HG02759 (cell line): Measurements from ENCODE around the gene IPO4.
"Not testable (repeated sequence)": the region's sequence is repeated elsewhere in the genome, so short reads cannot be mapped to it uniquely, and the experiment has no call there.

Source experiments
- ATAC-seq: cut with Tn5 transposase; IDR thresholded peaks from one replicate; pipeline ENCODE4 v1.9.1; 2021; ENCODE audit warnings: mild to moderate bottlenecking, moderate library complexity; ENCODE audit not compliant: unreplicated experiment

The IPO4 gene

DNA sequence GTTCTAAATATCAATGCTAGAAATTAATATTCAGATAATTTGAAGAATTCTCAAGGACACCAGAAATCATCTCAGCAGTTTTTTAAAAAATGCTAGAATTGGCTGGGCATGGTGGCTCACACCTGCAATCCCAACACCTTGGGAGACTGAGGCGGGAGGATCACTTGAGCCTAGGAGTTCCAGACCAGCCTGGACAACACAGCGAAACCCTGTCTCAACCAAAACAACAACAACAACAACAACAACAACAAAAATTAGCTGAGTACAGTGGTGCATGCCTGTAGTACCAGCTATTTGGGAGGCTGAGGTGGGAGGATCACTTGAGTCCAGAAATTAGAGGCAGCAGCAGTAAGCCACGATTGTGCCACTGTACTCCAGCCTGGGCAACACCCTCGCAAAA, 30.5 kb upstream of the IPO4 start:
- no peak for ATAC-seq

GRCh38 chr14:24216876-24217275, 28.3 kb upstream of the IPO4 start:
- not testable (repeated sequence) for ATAC-seq

DNA sequence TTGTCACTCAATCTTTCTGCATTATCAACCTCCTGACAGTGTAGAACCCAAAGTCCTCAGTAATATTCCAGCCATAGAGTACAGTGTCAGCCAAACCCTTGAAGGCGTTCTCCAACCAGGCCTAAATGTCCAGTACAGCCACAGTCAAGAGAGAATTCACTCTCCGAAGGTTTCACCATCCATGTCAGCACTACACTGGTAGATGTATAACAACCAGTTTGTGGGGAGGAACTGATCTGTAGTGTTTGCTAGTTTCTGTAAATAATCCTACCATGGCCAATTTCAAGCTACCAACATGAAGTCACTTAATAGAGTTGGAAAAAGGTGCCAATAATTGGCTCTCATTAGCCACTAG, 27.7 kb upstream of the IPO4 start:
- ATAC-seq = no peak

DNA sequence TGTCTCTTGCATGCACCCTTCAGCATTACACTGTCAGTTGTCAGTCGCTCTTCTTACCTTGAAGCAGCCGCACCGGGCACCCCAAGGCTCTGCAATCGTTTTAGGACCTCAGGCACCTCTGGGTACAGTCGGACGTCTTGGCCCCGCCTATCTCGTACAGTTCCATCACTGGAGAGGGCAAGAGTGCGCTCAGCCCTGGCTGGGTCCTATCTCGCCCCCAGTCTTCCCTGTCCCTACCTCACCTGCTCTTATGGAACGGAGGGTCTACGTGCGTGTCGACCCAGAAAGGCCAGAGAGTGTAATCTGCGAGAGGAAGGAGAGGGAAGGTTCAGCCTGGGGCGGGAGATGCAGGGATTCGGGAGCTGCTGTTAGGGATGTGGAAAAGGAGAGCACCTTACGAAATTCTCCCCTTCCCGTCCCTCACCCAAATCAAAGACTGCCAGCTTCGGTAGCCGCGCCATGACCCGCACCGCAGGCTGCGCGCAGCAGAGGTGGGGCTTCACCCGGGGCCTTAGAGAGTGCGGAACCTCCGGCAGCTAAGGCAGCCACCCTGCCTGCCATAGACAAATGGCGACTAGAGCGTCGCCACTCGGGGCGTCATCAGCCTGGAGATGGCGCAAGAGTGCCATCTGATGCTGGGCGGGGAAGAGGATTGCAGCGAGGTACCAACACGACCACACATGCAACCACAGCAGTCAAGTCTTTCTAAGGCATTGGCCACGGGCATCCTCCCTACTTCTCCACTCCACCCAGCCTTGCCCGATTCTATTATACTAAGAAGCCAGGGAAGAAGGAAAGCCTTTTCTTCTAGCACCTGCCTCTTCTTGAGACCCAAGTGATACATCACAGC, 27.1 kb upstream of the IPO4 start, which contains the start of gene MDP1:
Gene MDP1 (minus strand): TSS at position 572 of the 850 bp plus-strand sequence. CDS start 111 bp downstream, at position 461.
- peak; percentile 72 for ATAC-seq

DNA sequence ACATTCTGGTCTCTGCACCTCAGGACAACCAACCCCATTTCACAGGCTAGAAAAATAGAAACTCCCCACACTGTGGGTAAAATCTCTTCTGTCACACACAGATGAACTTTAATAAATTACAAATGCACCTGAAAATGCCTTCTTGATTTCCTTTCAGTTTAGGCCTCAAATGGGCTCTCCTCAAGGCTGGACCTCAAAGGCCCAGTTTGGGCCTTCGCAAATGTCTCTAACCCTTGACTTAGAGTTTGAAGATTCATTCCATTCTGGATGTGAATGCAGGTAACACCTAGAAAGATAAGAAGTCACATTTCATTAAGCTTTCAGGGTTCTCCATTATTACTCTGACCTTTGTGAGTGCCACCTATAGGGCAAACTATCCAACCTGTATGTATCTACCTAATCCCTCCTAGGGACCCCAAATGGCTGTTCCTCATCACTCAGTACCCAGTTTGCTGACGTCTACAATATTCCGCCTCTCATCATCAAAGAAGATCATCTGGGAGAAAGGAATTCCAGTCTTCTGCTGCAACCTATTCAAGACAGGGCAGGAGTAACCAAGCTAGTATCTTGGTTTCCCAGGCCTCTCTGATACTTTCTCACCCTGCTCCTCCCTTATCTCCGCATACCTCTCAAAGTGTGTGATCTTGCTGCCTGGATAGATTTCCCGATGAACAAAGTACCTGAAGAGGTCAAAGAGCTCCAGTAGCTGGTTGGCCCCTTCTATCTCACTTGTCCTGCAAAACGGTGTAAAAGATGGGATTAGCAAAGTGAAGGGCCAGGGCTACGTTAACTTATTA, 25.4 kb upstream of the IPO4 start:
- no peak for ATAC-seq

- peak; percentile 80 for ATAC-seq
These were observed 24.6 kb upstream of the IPO4 start, which contains the start of gene CHMP4A for GRCh38 chr14:24212924-24213865. CHMP4A (minus strand) TSS chr14:24213488; CDS start chr14:24213439, 49 bp downstream.

DNA sequence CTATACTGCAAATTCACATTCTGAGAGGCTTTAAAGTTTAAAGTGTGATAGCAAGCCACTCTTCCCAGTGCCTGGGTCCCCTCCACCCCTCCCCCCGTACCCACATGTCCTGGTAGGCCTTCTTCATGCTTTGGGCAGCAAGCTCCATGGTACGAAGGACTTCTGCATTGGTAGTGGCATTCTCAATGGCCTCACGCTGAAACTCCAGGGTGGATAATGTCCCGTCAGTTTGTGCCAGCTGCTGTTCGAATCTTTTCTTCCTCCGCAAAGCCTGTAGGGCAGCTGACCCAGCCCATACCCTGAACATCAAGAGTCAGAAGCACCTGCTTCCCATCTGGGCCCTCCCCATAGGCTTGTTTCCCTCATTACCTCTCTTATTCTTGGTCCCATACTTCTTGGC, 22.7 kb upstream of the IPO4 start:
- no peak for ATAC-seq

DNA sequence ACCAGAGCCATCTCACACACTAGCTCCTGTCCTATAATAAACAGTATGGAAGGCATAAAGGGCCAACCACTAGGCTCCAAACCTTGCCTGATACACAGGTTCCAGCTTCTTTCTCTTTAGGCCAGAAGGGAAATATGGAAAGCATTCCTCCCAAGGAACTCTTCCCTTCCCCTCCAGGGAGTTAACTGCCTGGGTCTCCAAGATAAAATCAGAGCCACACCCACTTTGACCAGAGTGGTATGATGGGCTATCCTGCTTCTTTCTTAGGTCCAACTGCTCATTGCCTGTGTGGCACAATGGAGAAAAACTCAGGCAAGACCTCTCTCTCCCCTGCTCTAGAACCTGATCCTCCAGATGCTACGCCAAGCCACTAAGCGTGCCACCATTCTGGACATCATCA, 19.0 kb upstream of the IPO4 start:
- ATAC-seq = no peak

GRCh38 chr14:24207104-24207551, 18.5 kb upstream of the IPO4 start:
- no peak for ATAC-seq

- ATAC-seq = no peak
These were observed 17.9 kb upstream of the IPO4 start for GRCh38 chr14:24206260-24207103.

- ATAC-seq = no peak
These were observed 15.8 kb upstream of the IPO4 start for GRCh38 chr14:24204163-24205146.

DNA sequence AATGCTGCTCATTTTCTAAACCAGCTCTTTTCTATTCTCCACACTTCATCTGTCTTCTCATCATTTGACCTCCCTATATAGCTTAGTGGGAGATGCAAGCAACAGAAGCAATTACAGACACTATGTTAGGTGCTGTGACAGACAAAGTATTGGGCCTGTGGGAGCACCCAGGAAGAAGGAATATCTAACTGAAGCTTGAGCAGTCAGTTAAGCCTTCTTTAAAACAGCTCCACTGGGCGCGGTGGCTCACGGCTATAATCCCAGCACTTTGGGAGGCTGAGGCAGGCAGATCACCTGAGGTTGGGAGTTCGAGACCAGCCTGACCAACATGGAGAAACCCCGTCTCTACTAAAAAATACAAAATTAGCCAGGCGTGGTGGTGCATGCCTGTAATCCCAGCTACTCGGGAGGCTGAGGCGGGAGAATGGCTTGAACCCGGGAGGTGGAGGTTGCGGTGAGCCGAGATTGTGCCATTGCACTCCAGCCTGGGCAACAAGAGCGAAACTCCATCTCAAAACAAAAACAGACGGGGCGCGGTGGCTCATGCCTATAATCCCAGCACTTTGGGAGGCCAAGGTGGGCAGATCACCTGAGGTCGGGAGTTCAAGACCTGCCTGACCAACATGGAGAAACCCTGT, 14.8 kb upstream of the IPO4 start:
- not testable (repeated sequence) for ATAC-seq

DNA sequence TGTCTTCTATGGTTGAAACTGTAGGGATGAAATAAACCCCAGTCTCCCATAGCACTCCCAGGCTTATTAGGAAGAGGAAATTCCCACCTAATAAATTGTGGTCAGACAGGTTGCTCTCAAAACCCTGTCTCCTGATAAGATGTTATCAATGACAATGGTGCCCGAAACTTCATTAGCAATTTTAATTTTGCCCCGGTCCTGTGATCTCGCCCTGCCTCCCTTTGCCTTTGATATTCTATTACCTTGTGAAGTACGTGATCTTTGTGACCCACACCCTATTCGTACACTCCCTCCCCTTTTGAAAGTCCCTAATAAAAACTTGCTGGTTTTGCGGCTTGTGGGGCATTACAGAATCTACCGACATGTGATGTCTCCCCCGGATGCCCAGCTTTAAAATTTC, 13.9 kb upstream of the IPO4 start:
- ATAC-seq = not testable (repeated sequence)

DNA sequence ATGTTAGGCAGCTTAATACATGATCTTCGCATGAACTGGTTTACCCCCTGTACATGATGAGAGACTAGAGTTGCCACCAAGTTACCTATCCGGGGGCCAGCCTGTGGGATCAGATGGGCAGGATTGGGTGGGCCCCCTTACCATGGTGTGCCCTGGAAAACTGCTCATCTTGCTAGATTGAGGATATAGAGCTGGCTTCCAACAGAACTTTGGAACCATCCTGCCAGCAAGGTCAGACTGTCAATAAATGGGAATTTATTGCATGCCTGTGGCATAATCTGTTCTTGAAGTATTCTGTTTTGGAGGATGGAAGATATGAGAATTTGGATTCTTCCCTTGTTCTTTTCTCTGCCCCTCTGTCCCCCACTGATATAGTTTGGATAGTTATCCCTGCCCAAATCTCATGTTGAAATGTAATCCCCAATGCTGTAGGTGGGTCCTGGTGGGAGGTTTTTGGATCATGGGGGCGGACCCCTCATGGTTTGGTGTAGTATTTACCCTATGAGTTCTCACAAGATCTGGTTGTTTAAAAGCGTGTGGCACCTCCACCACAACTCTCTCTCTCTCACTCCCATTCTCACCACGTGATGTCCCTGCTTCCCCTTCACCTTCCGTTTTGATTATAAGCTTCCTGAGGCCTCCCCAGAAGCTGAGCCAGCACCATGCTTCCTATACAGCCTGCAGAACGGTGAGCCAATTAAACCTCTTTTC, 10.4 kb upstream of the IPO4 start:
- no peak for ATAC-seq

DNA sequence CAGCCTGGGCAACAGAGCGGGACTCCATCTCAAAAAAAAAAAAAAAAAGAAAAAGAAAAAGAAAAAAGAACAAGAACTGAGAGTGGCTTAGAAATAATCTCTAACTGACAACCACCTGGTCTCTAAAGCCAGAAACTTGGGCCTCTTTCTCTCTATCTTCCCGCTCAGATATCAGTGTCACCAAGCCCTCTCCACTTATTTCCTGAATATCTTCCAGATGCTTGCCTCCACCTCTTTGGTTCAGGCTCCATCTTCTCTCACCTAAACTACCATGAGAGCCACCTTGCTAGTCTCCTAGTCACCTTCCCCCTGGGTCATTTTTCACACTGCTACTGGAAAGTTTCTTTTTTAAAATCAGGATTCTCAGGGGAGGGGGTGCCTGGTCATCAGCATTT, 8.4 kb upstream of the IPO4 start:
- ATAC-seq = no peak

- peak; percentile 21 for ATAC-seq
These were observed 7.7 kb upstream of the IPO4 start for GRCh38 chr14:24196071-24197055.
